SK-N-SH (cell line): ENCODE measurements around the gene SNCAIP. TPM values are rescaled to one million over a fixed set of nuclear protein-coding genes. Genes with fewer than 3 reads are reported as not detected.
A peak's percentile ranks its signal among the peaks of the same experiment; 100 is the strongest.

Experiments
- CTCF ChIA-PET: fragments of 300-600, 350-600 bp; formaldehyde crosslinking; extraction: SDS; loops from one replicate; lab custom pipeline; 2021; lab: Yijun Ruan, JAX
- POLR2A ChIA-PET: fragments of 350-600 bp; sonication (Branson Sonifier 250); formaldehyde crosslinking; extraction: SDS; loops from one replicate; lab custom pipeline; 2020; ENCODE audit warnings: antibody characterized with exemption, inconsistent platforms; lab: Yijun Ruan, JAX
- DNase-seq: peaks from one replicate; pipeline ENCODE4 v3.0.0; 2012
- H2AFZ ChIP-seq: fragments of 200-600 bp; sonication (generic); 2 replicates; pipeline ENCODE4 v1.8.1; 2016; ENCODE audit warnings: antibody characterized with exemption, mild to moderate bottlenecking, low read depth
- H3F3A ChIP-seq: fragments of 200-600 bp; sonication (generic); replicated peaks from 2 replicates; pipeline ENCODE3; 2016; ENCODE audit warnings: antibody characterized with exemption, mild to moderate bottlenecking; ENCODE audit not compliant: insufficient read depth
- H3K27ac ChIP-seq, 2 experiments: fragments of 200-500 bp in 1 of 2; fragments of 200-600 bp in 1 of 2; sonication (Bioruptor generic) in 1 of 2; sonication (generic), shearing (Covaris generic) in 1 of 2; 2 replicates each; pipeline versions ENCODE4 v1.5.1 to v1.6.1; 2014 to 2016; ENCODE audit warnings: low read depth in 2 of 2, inconsistent platforms in 1 of 2, low read length in 1 of 2, mild to moderate bottlenecking in 1 of 2, mixed read lengths in 1 of 2
- H3K27me3 ChIP-seq: fragments of 200-600 bp; sonication (generic), shearing (Covaris generic); 2 replicates; pipeline ENCODE4 v1.6.1; 2016; ENCODE audit warnings: mixed run types; ENCODE audit not compliant: insufficient read depth
- H3K36me3 ChIP-seq, 2 experiments: fragments of 200-500 bp in 1 of 2; fragments of 200-600 bp in 1 of 2; sonication (Bioruptor generic) in 1 of 2; sonication (generic) in 1 of 2; replicated peaks in 1 of 2; 2 replicates each; pipeline versions ENCODE3 to v1.5.1; 2014 to 2016; ENCODE audit warnings: low read length in 1 of 2, mild to moderate bottlenecking in 1 of 2; ENCODE audit not compliant: insufficient read depth in 2 of 2, control insufficient read depth in 1 of 2
- H3K4me1 ChIP-seq, 2 experiments: fragments of 200-500 bp in 1 of 2; fragments of 200-600 bp in 1 of 2; sonication (Bioruptor generic) in 1 of 2; sonication (generic), shearing (Covaris generic) in 1 of 2; 2 replicates each; pipeline versions ENCODE4 v1.5.1 to v1.6.1; 2014 to 2016; ENCODE audit warnings: low read depth in 1 of 2, low read length in 1 of 2, mixed run types in 1 of 2; ENCODE audit not compliant: insufficient read depth in 2 of 2, control insufficient read depth in 1 of 2
- H3K4me2 ChIP-seq: fragments of 200-600 bp; sonication (generic), shearing (Covaris generic); 2 replicates; pipeline ENCODE4 v1.6.1; 2017; ENCODE audit warnings: mixed run types
- H3K4me3 ChIP-seq, 2 experiments: fragments of 200-500 bp in 1 of 2; fragments of 200-600 bp in 1 of 2; sonication (Bioruptor generic) in 1 of 2; sonication (generic), shearing (Covaris generic) in 1 of 2; 2 replicates each; pipeline versions ENCODE4 v1.5.1 to v1.8.1; 2014 to 2016; ENCODE audit warnings: low read depth in 2 of 2, inconsistent platforms in 1 of 2, low read length in 1 of 2, mild to moderate bottlenecking in 1 of 2, mixed read lengths in 1 of 2, moderate library complexity in 1 of 2
- H3K79me2 ChIP-seq: fragments of 200-600 bp; sonication (generic); 2 replicates; pipeline ENCODE4 v1.8.1; 2017; ENCODE audit warnings: mild to moderate bottlenecking; ENCODE audit not compliant: insufficient read depth
- H3K9ac ChIP-seq: fragments of 200-600 bp; sonication (generic); 2 replicates; pipeline ENCODE4 v1.6.1; 2017; ENCODE audit warnings: mixed run types
- H3K9me2 ChIP-seq: fragments of 200-600 bp; sonication (generic); 2 replicates; pipeline ENCODE4 v1.6.1; 2017; ENCODE audit warnings: mixed run types
- H3K9me3 ChIP-seq: fragments of 200-600 bp; sonication (generic); 2 replicates; pipeline ENCODE4 v1.6.1; 2017; ENCODE audit warnings: mixed run types, mild to moderate bottlenecking, moderate library complexity
- H4K20me1 ChIP-seq: fragments of 200-600 bp; sonication (generic); 2 replicates; pipeline ENCODE4 v1.6.1; 2017; ENCODE audit warnings: mild to moderate bottlenecking, mixed run types; ENCODE audit not compliant: insufficient read depth
- CHD2 ChIP-seq: fragments of 150-350 bp; IDR thresholded peaks from 2 replicates; pipeline ENCODE4 v1.6.1; 2018; ENCODE audit warnings: low read length; ENCODE audit not compliant: partially characterized antibody
- ELF1 ChIP-seq: IDR thresholded peaks from 2 replicates; pipeline ENCODE4 v1.4.0; 2012
- EP300 ChIP-seq, 2 experiments: IDR thresholded peaks; 2 replicates each; pipeline versions ENCODE4 v1.4.0 to v1.6.1; 2012; ENCODE audit warnings: borderline replicate concordance in 1 of 2, low read depth in 1 of 2, low read length in 1 of 2
- EZH2phosphoT487 ChIP-seq: fragments of 200-600 bp; sonication (generic); IDR thresholded peaks from 2 replicates; pipeline ENCODE4 v1.6.1; 2017; ENCODE audit warnings: low read depth, mixed run types, mild to moderate bottlenecking, antibody characterized with exemption, moderate library complexity, borderline replicate concordance
- GATA2 ChIP-seq: sonication (generic); formaldehyde crosslinking; IDR thresholded peaks from 2 replicates; pipeline ENCODE4 v1.5.0; 2020; ENCODE audit warnings: mild to moderate bottlenecking, missing genetic modification reagents
- IRF3 ChIP-seq: fragments of 150-350 bp; IDR thresholded peaks from 2 replicates; pipeline ENCODE4 v1.6.1; 2016; ENCODE audit warnings: mild to moderate bottlenecking, low read depth, low read length
- POLR2AphosphoS5 ChIP-seq: IDR thresholded peaks from 2 replicates; pipeline ENCODE4 v1.6.1; 2012; ENCODE audit warnings: low read depth, low read length
- SIN3A ChIP-seq: IDR thresholded peaks from 2 replicates; pipeline ENCODE4 v1.6.1; 2012; ENCODE audit warnings: low read depth, mild to moderate bottlenecking, low read length, moderate library complexity, borderline replicate concordance
- TAF1 ChIP-seq: IDR thresholded peaks from 2 replicates; pipeline ENCODE4 v1.6.1; 2012; ENCODE audit warnings: low read depth, mild to moderate bottlenecking, low read length, moderate library complexity, borderline replicate concordance
- TEAD4 ChIP-seq: IDR thresholded peaks from 2 replicates; pipeline ENCODE4 v1.4.0; 2012; ENCODE audit warnings: mild to moderate bottlenecking, borderline replicate concordance; ENCODE audit not compliant: insufficient read depth
- USF1 ChIP-seq: IDR thresholded peaks from 2 replicates; pipeline ENCODE4 v1.4.0; 2012; ENCODE audit warnings: low read depth, borderline replicate concordance
- YY1 ChIP-seq: IDR thresholded peaks from 2 replicates; pipeline ENCODE4 v1.4.0; 2012; ENCODE audit warnings: low read depth, mild to moderate bottlenecking
- ZBTB33 ChIP-seq: IDR thresholded peaks from 2 replicates; pipeline ENCODE4 v1.4.0; 2012; ENCODE audit warnings: low read depth, borderline replicate concordance
- WGBS: methylation state at CpG from one replicate; pipeline ENCODE4 v1.1.6; 2017; ENCODE audit warnings: low lambda C conversion rate; 5-methylcytosine and 5-hydroxymethylcytosine counted together
- polyA plus RNA-seq, 3 experiments: library from polyadenylated mRNA; depleted of rRNA; stranded (reverse); fragments of >200 nt; gene quantifications; 2 replicates each; pipeline ENCODE4 v1.2.3, GENCODE V29; 2012

Gene SNCAIP
- polyA plus RNA-seq, 1 of the 3 experiments (the other 2 are of a cell fraction) = not detected

- Histone ChIP-seq H4K20me1 (no peaks in the 10 kb centered on the region), H3K79me2 (no peaks in the 10 kb centered on the region), H3K9ac (no peak overlapping the region), H2AFZ (0 out of 2 replicates have a peak overlapping the region, but pooled peaks have one; percentile 27), H3K36me3 (no peaks in the 10 kb centered on the region), H3K9me2 (no peaks in the 10 kb centered on the region), H3K4me1 (peaks cover 0 to 12% of the 10 kb centered on the region in 2 experiments; a peak in 1 of 4 replicates), H3K4me3 (no peak overlapping the region), H3K4me2 (no peak overlapping the region), H3K9me3 (no peaks in the 10 kb centered on the region), H3K27me3 (peaks cover 5% of the 10 kb centered on the region; the same call in 1 of the 2 replicates), H3F3A (no peaks in the 10 kb centered on the region), H3K27ac (no peak overlapping the region)
- 69% methylated on average over 5 of the region's 5 CpGs for WGBS
- DNase-seq = no peak
- ChIA-PET CTCF (interaction anchor here (0.6 to 1.6 kb wide), 3 partner anchors 15 to 44 kb away, joined by 3 to 7 read pairs (median 3); no protein-coding TSS in a partner anchor), POLR2A (no interaction called here)
- TF ChIP-seq GATA2 (CRISPR knock-in tag) (no peak), EP300 (IDR thresholded peaks at IDR 0.05; ENCODE audit: borderline replicate concordance in 1 of 2, low read depth in 1 of 2, low read length in 1 of 2) (no peak), EZH2phosphoT487 (no peak), ZBTB33 (no peak), ELF1 (no peak), TEAD4 (no peak), USF1 (no peak), POLR2AphosphoS5 (no peak), YY1 (no peak), IRF3 (no peak), TAF1 (no peak), SIN3A (no peak), CHD2 (no peak)
These were observed 161.3 kb downstream of the SNCAIP start for GRCh38 chr5:122473138-122473843.
